PC-3 (cell line): Measurements from ENCODE around the gene CYP2C9.
"Not testable (repeated sequence)": the region's sequence is repeated elsewhere in the genome, so short reads cannot be mapped to it uniquely, and the experiment has no call there.

Experiments used
- EZH2 ChIP-seq: fragments of 300-600 bp; sonication (generic); IDR thresholded peaks from one replicate; pipeline ENCODE4 v1.6.1; 2017; ENCODE audit warnings: antibody characterized with exemption, mild to moderate bottlenecking, low read length; ENCODE audit not compliant: unreplicated experiment
- TF ChIP-seq, protein P1 (sequence below): fragments of 300-600 bp; sonication (generic); conservative IDR thresholded peaks from 2 replicates; pipeline ENCODE4 v1.5.1; 2017; ENCODE audit warnings: antibody characterized with exemption, low read depth, mild to moderate bottlenecking, low read length

GRCh38 chr10:94904506-94905148, 33.8 kb upstream of the CYP2C9 start:
- TF ChIP-seq, protein P1, sequence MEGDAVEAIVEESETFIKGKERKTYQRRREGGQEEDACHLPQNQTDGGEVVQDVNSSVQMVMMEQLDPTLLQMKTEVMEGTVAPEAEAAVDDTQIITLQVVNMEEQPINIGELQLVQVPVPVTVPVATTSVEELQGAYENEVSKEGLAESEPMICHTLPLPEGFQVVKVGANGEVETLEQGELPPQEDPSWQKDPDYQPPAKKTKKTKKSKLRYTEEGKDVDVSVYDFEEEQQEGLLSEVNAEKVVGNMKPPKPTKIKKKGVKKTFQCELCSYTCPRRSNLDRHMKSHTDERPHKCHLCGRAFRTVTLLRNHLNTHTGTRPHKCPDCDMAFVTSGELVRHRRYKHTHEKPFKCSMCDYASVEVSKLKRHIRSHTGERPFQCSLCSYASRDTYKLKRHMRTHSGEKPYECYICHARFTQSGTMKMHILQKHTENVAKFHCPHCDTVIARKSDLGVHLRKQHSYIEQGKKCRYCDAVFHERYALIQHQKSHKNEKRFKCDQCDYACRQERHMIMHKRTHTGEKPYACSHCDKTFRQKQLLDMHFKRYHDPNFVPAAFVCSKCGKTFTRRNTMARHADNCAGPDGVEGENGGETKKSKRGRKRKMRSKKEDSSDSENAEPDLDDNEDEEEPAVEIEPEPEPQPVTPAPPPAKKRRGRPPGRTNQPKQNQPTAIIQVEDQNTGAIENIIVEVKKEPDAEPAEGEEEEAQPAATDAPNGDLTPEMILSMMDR = not testable (repeated sequence)
- TF ChIP-seq EZH2 = not testable (repeated sequence)
